CD4-positive, alpha-beta T cell (primary cell): ENCODE measurements around the gene LTB4R. TPM values are rescaled to one million over a fixed set of nuclear protein-coding genes. Genes with fewer than 3 reads are reported as not detected.

Experiments
- ATAC-seq: fragments of 200-7000 bp; cut with Tn5 transposase; one replicate; pipeline ENCODE4 v1.10.0; 2022; ENCODE audit warnings: mild to moderate bottlenecking; ENCODE audit not compliant: poor library complexity
- CTCF ChIA-PET: fragments of 350-600 bp; sonication (Branson Sonifier 250); formaldehyde crosslinking; loops from one replicate; lab custom pipeline; 2021; ENCODE audit warnings: antibody characterized with exemption, inconsistent platforms; lab: Charles Lee
- POLR2A ChIA-PET: fragments of 350-600 bp; sonication (Branson Sonifier 250); formaldehyde crosslinking; loops from one replicate; lab custom pipeline; 2021; ENCODE audit warnings: antibody characterized with exemption, inconsistent platforms; lab: Charles Lee
- DNase-seq, 14 experiments: peaks; one replicate each; pipeline ENCODE4 v3.0.0-alpha.2; 2013 to 2020; ENCODE audit warnings: mixed read lengths in 2 of 14
- H3K27ac ChIP-seq, 2 donors: one replicate each; pipeline versions ENCODE4 v1.5.1 to v1.7.0; 2013; ENCODE audit warnings: low read length in 2 of 2, low read depth in 1 of 2, mild to moderate bottlenecking in 1 of 2
- H3K27me3 ChIP-seq, 2 experiments: 1 replicate in 1 of 2; 2 replicates in 1 of 2; pipeline versions ENCODE4 v1.6.1 to v1.7.0; 2013; ENCODE audit warnings: low read length in 2 of 2, control low read depth in 1 of 2, mild to moderate bottlenecking in 1 of 2, moderate library complexity in 1 of 2; ENCODE audit not compliant: insufficient read depth in 2 of 2, control insufficient read depth in 1 of 2
- H3K36me3 ChIP-seq: one replicate; pipeline ENCODE4 v1.6.1; 2013; ENCODE audit warnings: low read length, control low read depth; ENCODE audit not compliant: insufficient read depth
- H3K4me1 ChIP-seq: one replicate; pipeline ENCODE4 v1.6.1; 2013; ENCODE audit warnings: low read length, control low read depth; ENCODE audit not compliant: insufficient read depth
- H3K4me3 ChIP-seq: one replicate; pipeline ENCODE4 v1.5.1; 2013; ENCODE audit warnings: mild to moderate bottlenecking, low read length, moderate library complexity
- H3K9me3 ChIP-seq, 2 experiments: 1 replicate in 1 of 2; 2 replicates in 1 of 2; pipeline versions ENCODE4 v1.6.1 to v1.7.0; 2013; ENCODE audit warnings: low read length in 2 of 2, mild to moderate bottlenecking in 2 of 2, control low read depth in 1 of 2, moderate library complexity in 1 of 2; ENCODE audit not compliant: control insufficient read depth in 1 of 2, insufficient read depth in 1 of 2
- H3K27ac Mint-ChIP-seq: one replicate; pipeline ENCODE4 v1.8.0; 2020; ENCODE audit warnings: mixed read lengths
- H3K27me3 Mint-ChIP-seq: one replicate; pipeline ENCODE4 v1.8.0; 2021; ENCODE audit warnings: mixed read lengths
- H3K36me3 Mint-ChIP-seq: one replicate; pipeline ENCODE4 v1.8.0; 2021; ENCODE audit warnings: low read depth, mixed read lengths
- H3K4me1 Mint-ChIP-seq: one replicate; pipeline ENCODE4 v1.8.0; 2021; ENCODE audit warnings: low read depth, mixed read lengths
- H3K4me3 Mint-ChIP-seq: one replicate; pipeline ENCODE4 v1.8.0; 2020; ENCODE audit warnings: mild to moderate bottlenecking, mixed read lengths
- H3K9me3 Mint-ChIP-seq: one replicate; pipeline ENCODE4 v1.8.0; 2020; ENCODE audit warnings: mixed read lengths
- intact Hi-C, 2 experiments: fragments of 100-400 bp; cut with DNase I in 1 of 2; cut with micrococcal nuclease in 1 of 2; formaldehyde crosslinking; loops; one replicate each; pipeline versions ENCODE4 v1.15.1 to v1.9.0; 2023 to 2025; cut with DNase I, micrococcal nuclease
- total RNA-seq, 174 experiments: library from RNA in 2 of 174; stranded (reverse) in 2 of 174; gene quantifications; one replicate each; pipeline ENCODE4 v1.2.3 and lab custom pipeline; 2021 to 2026
- TF ChIP-seq, protein P1 (sequence below): fragments of 200-600 bp; IDR thresholded peaks from one replicate; pipeline ENCODE4 v1.8.0; 2022; ENCODE audit warnings: antibody characterized with exemption, mild to moderate bottlenecking

LTB4R gene
- total RNA-seq, 2 experiments from 2014 or later = 15.6 to 18.3 TPM

DNA sequence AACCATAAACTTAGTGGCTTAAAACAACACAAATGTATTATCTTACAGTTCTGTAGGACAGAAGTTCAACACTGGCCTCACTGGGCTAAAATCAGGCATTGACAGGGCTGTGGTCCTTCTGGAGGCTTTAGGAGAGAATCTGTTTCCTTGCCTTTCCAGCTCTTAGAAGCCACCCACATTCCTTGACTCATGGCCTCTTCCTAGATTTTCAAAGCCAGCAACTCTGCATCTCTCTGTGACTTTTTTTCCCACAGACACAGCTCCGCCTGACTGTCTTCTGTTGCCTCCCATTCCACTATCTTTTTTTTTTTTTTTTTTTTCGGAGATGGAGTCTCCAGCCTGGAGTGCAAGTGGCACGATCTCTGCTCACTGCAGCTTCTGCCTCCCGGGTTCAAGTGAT is 44.9 kb downstream of the LTB4R start:
- Mint-ChIP-seq H3K36me3 (no peaks in the 10 kb centered on the region), H3K27ac (no peak overlapping the region), H3K4me3 (no peak overlapping the region), H3K4me1 (no peaks in the 10 kb centered on the region), H3K27me3 (peaks cover 50% of the 10 kb centered on the region), H3K9me3 (no peaks in the 10 kb centered on the region)
- intact Hi-C loops = no loop called here
- no peak for DNase-seq
- no peak for ATAC-seq
- Histone ChIP-seq H3K27me3 (peaks cover 28 to 29% of the 10 kb centered on the region in 2 experiments), H3K27ac (no peak overlapping the region), H3K9me3 (peaks cover 0 to 5% of the 10 kb centered on the region in 2 experiments), H3K4me1 (no peaks in the 10 kb centered on the region), H3K4me3 (no peak overlapping the region), H3K36me3 (no peaks in the 10 kb centered on the region)
- CTCF ChIA-PET = no interaction called here
- TF ChIP-seq, protein P1, sequence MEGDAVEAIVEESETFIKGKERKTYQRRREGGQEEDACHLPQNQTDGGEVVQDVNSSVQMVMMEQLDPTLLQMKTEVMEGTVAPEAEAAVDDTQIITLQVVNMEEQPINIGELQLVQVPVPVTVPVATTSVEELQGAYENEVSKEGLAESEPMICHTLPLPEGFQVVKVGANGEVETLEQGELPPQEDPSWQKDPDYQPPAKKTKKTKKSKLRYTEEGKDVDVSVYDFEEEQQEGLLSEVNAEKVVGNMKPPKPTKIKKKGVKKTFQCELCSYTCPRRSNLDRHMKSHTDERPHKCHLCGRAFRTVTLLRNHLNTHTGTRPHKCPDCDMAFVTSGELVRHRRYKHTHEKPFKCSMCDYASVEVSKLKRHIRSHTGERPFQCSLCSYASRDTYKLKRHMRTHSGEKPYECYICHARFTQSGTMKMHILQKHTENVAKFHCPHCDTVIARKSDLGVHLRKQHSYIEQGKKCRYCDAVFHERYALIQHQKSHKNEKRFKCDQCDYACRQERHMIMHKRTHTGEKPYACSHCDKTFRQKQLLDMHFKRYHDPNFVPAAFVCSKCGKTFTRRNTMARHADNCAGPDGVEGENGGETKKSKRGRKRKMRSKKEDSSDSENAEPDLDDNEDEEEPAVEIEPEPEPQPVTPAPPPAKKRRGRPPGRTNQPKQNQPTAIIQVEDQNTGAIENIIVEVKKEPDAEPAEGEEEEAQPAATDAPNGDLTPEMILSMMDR = no peak
- POLR2A ChIA-PET = no interaction called here

DNA sequence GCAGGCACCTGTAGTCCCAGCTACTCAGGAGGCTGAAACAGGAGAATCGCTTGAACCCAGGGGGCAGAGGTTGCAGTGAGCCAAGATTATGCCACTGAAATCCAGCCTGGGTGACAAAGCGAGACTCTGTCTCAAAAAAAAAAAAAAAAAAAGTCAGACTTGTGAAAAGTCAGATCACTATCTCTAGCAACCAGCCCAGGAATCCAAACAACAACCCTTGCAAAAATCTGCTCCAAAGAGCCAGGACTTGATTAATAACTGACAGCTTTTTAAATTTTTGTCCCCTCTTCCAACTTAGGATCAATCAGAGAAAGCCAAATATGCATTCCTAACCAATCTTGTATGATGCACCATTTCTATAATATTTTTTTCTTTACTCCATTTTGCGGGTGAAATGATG is 49.0 kb downstream of the LTB4R start:
- CTCF ChIA-PET = interaction anchor here (2.7 kb wide), 1 partner anchor 27 kb away, joined by 7 read pairs; no protein-coding TSS in a partner anchor
- no peaks in the 10 kb centered on the region for H3K36me3 ChIP-seq
- H3K9me3 ChIP-seq = peaks cover 0 to 5% of the 10 kb centered on the region in 2 experiments
- DNase-seq = no peak
- Mint-ChIP-seq H3K4me1 (peaks cover 2% of the 10 kb centered on the region), H3K27ac (no peak overlapping the region), H3K4me3 (no peak overlapping the region), H3K27me3 (peaks cover 47% of the 10 kb centered on the region), H3K9me3 (no peaks in the 10 kb centered on the region), H3K36me3 (no peaks in the 10 kb centered on the region)
- no peak for ATAC-seq
- POLR2A ChIA-PET = no interaction called here
- no peak overlapping the region for H3K4me3 ChIP-seq
- intact Hi-C loops = no loop called here
- peaks cover 20 to 25% of the 10 kb centered on the region in 2 experiments for H3K27me3 ChIP-seq
- no peak overlapping the region for H3K27ac ChIP-seq
- TF ChIP-seq, protein P1 = no peak
- no peaks in the 10 kb centered on the region for H3K4me1 ChIP-seq

DNA sequence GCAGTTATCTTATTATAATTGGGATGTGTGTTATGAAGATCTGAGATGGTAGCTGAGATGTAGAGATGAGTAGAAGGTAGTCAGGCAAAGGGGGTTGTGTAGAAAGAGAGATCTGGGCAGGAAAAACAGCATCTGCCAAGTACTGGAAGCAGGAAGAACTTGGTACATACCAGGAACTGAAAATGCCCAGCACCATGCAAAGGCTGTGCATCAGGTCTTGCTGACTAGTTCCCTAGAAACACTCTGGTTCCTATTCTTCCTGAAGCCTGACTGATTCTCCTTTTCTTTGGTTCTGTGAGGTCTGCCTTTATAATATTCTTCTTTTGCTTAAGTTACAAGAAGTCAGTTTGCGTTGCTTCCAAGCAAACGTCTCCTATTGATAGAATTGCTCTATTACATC is 50.0 kb downstream of the LTB4R start:
- Histone ChIP-seq H3K27me3 (peaks cover 31 to 33% of the 10 kb centered on the region in 2 experiments), H3K9me3 (peaks cover 0 to 6% of the 10 kb centered on the region in 2 experiments), H3K27ac (no peak overlapping the region), H3K36me3 (no peaks in the 10 kb centered on the region), H3K4me1 (peaks cover 9% of the 10 kb centered on the region), H3K4me3 (no peak overlapping the region)
- Mint-ChIP-seq H3K27me3 (peaks cover 56% of the 10 kb centered on the region), H3K4me1 (peaks cover 11% of the 10 kb centered on the region), H3K4me3 (no peak overlapping the region), H3K36me3 (no peaks in the 10 kb centered on the region), H3K27ac (no peak overlapping the region), H3K9me3 (no peaks in the 10 kb centered on the region)
- ATAC-seq (no peak), DNase-seq (no peak)
- intact Hi-C loops = no loop called here
- POLR2A ChIA-PET = no interaction called here
- CTCF ChIA-PET = interaction anchor here (2.0 kb wide), 1 partner anchor 28 kb away, joined by 7 read pairs; no protein-coding TSS in a partner anchor
- TF ChIP-seq, protein P1 = no peak
